A549 (cell line): Measurements from ENCODE around the gene GPRC5A. TPM values are rescaled to one million over a fixed set of nuclear protein-coding genes. Genes with fewer than 3 reads are reported as not detected.
A peak's percentile ranks its signal among the peaks of the same experiment; 100 is the strongest.

ENCODE experiments used
- ATAC-seq, 2 experiments: fragments of 200-7000 bp in 1 of 2; fragments of >200 bp in 1 of 2; cut with Nextera tagmentation in 1 of 2; cut with Tn5 transposase in 1 of 2; 3 replicates each; pipeline versions ENCODE4 v1.8.0 to v1.9.1; 2018 to 2020; ENCODE audit warnings: mild to moderate bottlenecking in 1 of 2, moderate library complexity in 1 of 2
- CTCF ChIA-PET: fragments of 300-600 bp; sonication (Branson Sonifier 250); formaldehyde crosslinking; extraction: SDS; loops from one replicate; lab custom pipeline; 2021; ENCODE audit warnings: antibody characterized with exemption, inconsistent platforms; lab: Yijun Ruan, JAX
- POLR2A ChIA-PET: fragments of 350-600 bp; formaldehyde crosslinking; extraction: SDS; loops from one replicate; lab custom pipeline; 2021; ENCODE audit warnings: antibody characterized with exemption, inconsistent platforms; lab: Yijun Ruan, JAX
- DNase-seq, 2 experiments: peaks; one replicate each; pipeline versions ENCODE4 v3.0.0 to v3.0.0-alpha.2; 2011 to 2016; ENCODE audit warnings: low read depth in 1 of 2, low spot score in 1 of 2
- FAIRE-seq: peaks from 2 replicates; lab custom pipeline; 2011; peaks lifted over from hg19 to GRCh38; lab: Jason Lieb, UNC
- H3K27ac ChIP-seq, 2 experiments: fragments of >200 bp; sonication (Bioruptor Twin); formaldehyde crosslinking; 3 replicates each; pipeline ENCODE4 v1.5.1; 2016 to 2017
- H3K4me1 ChIP-seq: fragments of >200 bp; sonication (Bioruptor Twin); formaldehyde crosslinking; 3 replicates; pipeline ENCODE4 v1.6.1; 2016
- H3K4me2 ChIP-seq: fragments of >200 bp; sonication (Bioruptor Twin); formaldehyde crosslinking; 3 replicates; pipeline ENCODE4 v1.6.1; 2016
- H3K4me3 ChIP-seq: fragments of >200 bp; sonication (Bioruptor Twin); formaldehyde crosslinking; 3 replicates; pipeline ENCODE4 v1.5.1; 2016
- H3K9me3 ChIP-seq: fragments of >200 bp; sonication (Bioruptor Twin); formaldehyde crosslinking; 3 replicates; pipeline ENCODE4 v1.6.1; 2016
- ATOH8 ChIP-seq: fragments of 250-450 bp; sonication (Bioruptor Pico); IDR thresholded peaks from 2 replicates; pipeline ENCODE4 v1.5.0; 2020; ENCODE audit warnings: low read depth, mild to moderate bottlenecking, moderate library complexity
- BHLHE40 ChIP-seq: IDR thresholded peaks from 2 replicates; pipeline ENCODE4 v1.6.1; 2012; ENCODE audit warnings: low read depth, low read length, inconsistent platforms
- CBX2 ChIP-seq: fragments of 200-600 bp; sonication (generic); IDR thresholded peaks from 2 replicates; pipeline ENCODE4 v1.6.1; 2016; ENCODE audit warnings: low read depth, mild to moderate bottlenecking, borderline replicate concordance
- CEBPB ChIP-seq, 2 experiments: fragments of >200 bp in 1 of 2; sonication (Bioruptor Twin) in 1 of 2; formaldehyde crosslinking in 1 of 2; IDR thresholded peaks; 2 replicates each; pipeline ENCODE4 v1.6.1; 2012 to 2016
- CHD2 ChIP-seq: fragments of 150-350 bp; IDR thresholded peaks from 2 replicates; pipeline ENCODE4 v1.6.1; 2014; ENCODE audit warnings: low read length; ENCODE audit not compliant: partially characterized antibody
- CTCF ChIP-seq: fragments of >200 bp; sonication (Bioruptor Twin); formaldehyde crosslinking; IDR thresholded peaks from 3 replicates; pipeline ENCODE4 v1.5.1; 2016
- E2F6 ChIP-seq: IDR thresholded peaks from 2 replicates; pipeline ENCODE4 v1.6.1; 2012; ENCODE audit warnings: low read depth, borderline replicate concordance
- EP300 ChIP-seq, 2 experiments: fragments of >200 bp; sonication (Bioruptor Twin); formaldehyde crosslinking; IDR thresholded peaks; 2 replicates in 1 of 2; 3 replicates in 1 of 2; pipeline ENCODE4 v1.6.1; 2016 to 2017
- HES2 ChIP-seq: fragments of >200 bp; sonication (Bioruptor Twin); formaldehyde crosslinking; IDR thresholded peaks from 2 replicates; pipeline ENCODE4 v1.6.1; 2016
- HEYL ChIP-seq: fragments of 250-450 bp; sonication (Bioruptor Pico); IDR thresholded peaks from 2 replicates; pipeline ENCODE4 v1.8.0; 2021; ENCODE audit warnings: mild to moderate bottlenecking, moderate library complexity
- HMGXB4 ChIP-seq: fragments of 250-450 bp; sonication (Bioruptor Pico); IDR thresholded peaks from 2 replicates; pipeline ENCODE4 v1.5.0; 2021; ENCODE audit warnings: mild to moderate bottlenecking, moderate library complexity, borderline replicate concordance
- HOXB5 ChIP-seq: fragments of 250-450 bp; sonication (Bioruptor Pico); IDR thresholded peaks from 2 replicates; pipeline ENCODE4 v1.5.0; 2020; ENCODE audit warnings: mild to moderate bottlenecking, moderate library complexity
- JUN ChIP-seq, 2 experiments: fragments of >200 bp; sonication (Bioruptor Twin); formaldehyde crosslinking; IDR thresholded peaks; 2 replicates in 1 of 2; 3 replicates in 1 of 2; pipeline ENCODE4 v1.6.1; 2016 to 2017
- MAFK ChIP-seq: fragments of 450-650 bp; IDR thresholded peaks from 2 replicates; pipeline ENCODE4 v1.6.1; 2014; ENCODE audit not compliant: partially characterized antibody
- MAX ChIP-seq: IDR thresholded peaks from 2 replicates; pipeline ENCODE4 v1.6.1; 2012
- NFE2L2 ChIP-seq: fragments of 150-350 bp; conservative IDR thresholded peaks from 2 replicates; pipeline ENCODE4 v1.6.1; 2014; ENCODE audit warnings: low read length
- NPAS2 ChIP-seq: fragments of 250-450 bp; sonication (Bioruptor Pico); IDR thresholded peaks from 2 replicates; pipeline ENCODE4 v1.8.0; 2022; ENCODE audit warnings: mild to moderate bottlenecking, moderate library complexity, borderline replicate concordance
- NR3C1 ChIP-seq: fragments of >200 bp; sonication (Bioruptor Twin); formaldehyde crosslinking; IDR thresholded peaks from 3 replicates; pipeline ENCODE4 v1.6.1; 2017
- RAD21 ChIP-seq, 2 experiments: fragments of >200 bp in 1 of 2; sonication (Bioruptor Twin) in 1 of 2; formaldehyde crosslinking in 1 of 2; IDR thresholded peaks in 1 of 2; conservative IDR thresholded peaks in 1 of 2; 2 replicates in 1 of 2; 3 replicates in 1 of 2; pipeline ENCODE4 v1.6.1; 2012 to 2018; ENCODE audit warnings: inconsistent platforms in 1 of 2
- RCOR1 ChIP-seq: fragments of 150-350 bp; IDR thresholded peaks from 2 replicates; pipeline ENCODE4 v1.6.1; 2014; ENCODE audit warnings: antibody characterized with exemption, low read length, low read depth
- RNF2 ChIP-seq: fragments of 200-600 bp; sonication (generic); IDR thresholded peaks from 2 replicates; pipeline ENCODE4 v1.6.1; 2016; ENCODE audit warnings: low read depth, mild to moderate bottlenecking, antibody characterized with exemption, moderate library complexity, borderline replicate concordance
- SREBF2 ChIP-seq: fragments of 450-650 bp; IDR thresholded peaks from 2 replicates; pipeline ENCODE4 v1.6.1; 2014; ENCODE audit warnings: mild to moderate bottlenecking, moderate library complexity
- ZFP36 ChIP-seq: fragments of 450-650 bp; IDR thresholded peaks from 2 replicates; pipeline ENCODE4 v1.6.1; 2014; ENCODE audit warnings: borderline replicate concordance; ENCODE audit not compliant: partially characterized antibody
- ZSCAN20 ChIP-seq: fragments of 250-450 bp; sonication (Bioruptor Pico); IDR thresholded peaks from 2 replicates; pipeline ENCODE4 v1.8.0; 2022; ENCODE audit warnings: mild to moderate bottlenecking, moderate library complexity
- WGBS: methylation state at CpG from one replicate; pipeline ENCODE4 v1.1.6; 2017; ENCODE audit errors: missing lambda C conversion rate; 5-methylcytosine and 5-hydroxymethylcytosine counted together
- polyA plus RNA-seq, 4 experiments: library from polyadenylated mRNA; depleted of rRNA in 3 of 4; stranded (reverse); fragments of >200 nt; fragmentation: RNase III in 1 of 4; extraction: RNeasy Plus Mini Kit Qiagen cat#74134 plus additional on column Dnase treatment in 1 of 4; gene quantifications; 2 replicates in 3 of 4; 3 replicates in 1 of 4; pipeline ENCODE4 v1.2.3, GENCODE V29; 2011 to 2017

GPRC5A gene
- polyA plus RNA-seq, 2 of the 4 experiments (the other 2 are of a cell fraction) = 173 to 296 TPM

- ChIA-PET POLR2A (no interaction called here), CTCF (interaction anchor here (1.8 kb wide), 1 partner anchor 47 kb away, joined by 5 read pairs; no protein-coding TSS in a partner anchor)
- H3K4me2 ChIP-seq = no peak overlapping the region
- DNase-seq = no peak
- ATAC-seq = no peak
- H3K9me3 ChIP-seq = no peaks in the 10 kb centered on the region
- TF ChIP-seq CTCF (no peak), CBX2 (no peak), ZSCAN20 (CRISPR knock-in tag) (no peak), CHD2 (no peak), HEYL (CRISPR knock-in tag) (no peak), SREBF2 (no peak), EP300 (IDR thresholded peaks at IDR 0.05) (no peak), E2F6 (no peak), NFE2L2 (no peak), NPAS2 (CRISPR knock-in tag) (no peak), HOXB5 (CRISPR knock-in tag) (no peak), HMGXB4 (CRISPR knock-in tag) (no peak)
- no peak for FAIRE-seq
- no peak overlapping the region for H3K27ac ChIP-seq
- H3K4me3 ChIP-seq = no peak overlapping the region
- no peaks in the 10 kb centered on the region for H3K4me1 ChIP-seq
- 93% methylated on average over 11 of the region's 11 CpGs for WGBS
Measured at GRCh38 chr12:12936983-12937491, 45.7 kb downstream of the GPRC5A start.

GRCh38 chr12:12938541-12938940 is 47.2 kb downstream of the GPRC5A start:
- no peak overlapping the region for H3K4me2 ChIP-seq
- no peak for TF ChIP-seq MAX
- no peak for TF ChIP-seq HES2
- no peak for TF ChIP-seq EP300 (IDR thresholded peaks at IDR 0.05)
- TF ChIP-seq MAFK = peak; percentile 12
- TF ChIP-seq JUN (IDR thresholded peaks at IDR 0.05) = no peak
- TF ChIP-seq CBX2 = no peak
- no peak for TF ChIP-seq ZSCAN20 (CRISPR knock-in tag)
- no peak for TF ChIP-seq BHLHE40
- DNase-seq = no peak
- ATAC-seq = no peak; a peak in 1 of 6 replicates
- no peaks in the 10 kb centered on the region for H3K9me3 ChIP-seq
- no peak overlapping the region for H3K4me3 ChIP-seq
- no peaks in the 10 kb centered on the region for H3K4me1 ChIP-seq
- no peak overlapping the region for H3K27ac ChIP-seq
- WGBS = 72% methylated on average over 5 of the region's 5 CpGs
- ChIA-PET CTCF (interaction anchor here (0.8 to 1.6 kb wide), 7 partner anchors 32 to 127 kb away, joined by 3 to 4 read pairs (median 3); partner anchors contain the start of gene DDX47), POLR2A (no interaction called here)
- no peak for FAIRE-seq

- WGBS = 68% methylated on average over 1 of the region's 1 CpG
- ChIA-PET POLR2A (no interaction called here), CTCF (interaction anchor here (1.2 to 1.6 kb wide), 2 partner anchors 18 to 49 kb away, joined by 3 to 4 read pairs; partner anchors contain the start of gene GPRC5A)
- H3K4me2 ChIP-seq = no peak overlapping the region
- ATAC-seq = no peak
- H3K9me3 ChIP-seq = no peaks in the 10 kb centered on the region
- no peak for FAIRE-seq
- no peaks in the 10 kb centered on the region for H3K4me1 ChIP-seq
- H3K27ac ChIP-seq = no peak overlapping the region
- H3K4me3 ChIP-seq = no peak overlapping the region
- DNase-seq = no peak
- TF ChIP-seq ZFP36 = no peak
- TF ChIP-seq CEBPB (IDR thresholded peaks at IDR 0.05) = no peak
- TF ChIP-seq NPAS2 (CRISPR knock-in tag) = no peak
- no peak for TF ChIP-seq ATOH8 (CRISPR knock-in tag)
- TF ChIP-seq ZSCAN20 (CRISPR knock-in tag) = no peak
- TF ChIP-seq JUN (IDR thresholded peaks at IDR 0.05) = no peak
- TF ChIP-seq RNF2 = no peak
- TF ChIP-seq NFE2L2 = no peak
- no peak for TF ChIP-seq BHLHE40
- TF ChIP-seq NR3C1 = no peak
- no peak for TF ChIP-seq RAD21 (conservative IDR thresholded peaks at IDR 0.05 in 1 of 2, IDR thresholded peaks at IDR 0.05 in 1 of 2)
- TF ChIP-seq HMGXB4 (CRISPR knock-in tag) = no peak
- TF ChIP-seq EP300 (IDR thresholded peaks at IDR 0.05) = no peak
- no peak for TF ChIP-seq RCOR1
- TF ChIP-seq HEYL (CRISPR knock-in tag) = no peak
Measured at GRCh38 chr12:12939888-12940287, 48.5 kb downstream of the GPRC5A start.
